Heart left ventricle (tissue), 16 donors: ENCODE measurements around the gene FGF22. TPM values are rescaled to one million over a fixed set of nuclear protein-coding genes. Genes with fewer than 3 reads are reported as not detected.

Experiments
- ATAC-seq, 4 donors: fragments of 200-7000 bp; cut with Tn5 transposase; one replicate each; pipeline ENCODE4 v1.9.1; 2020 to 2022; ENCODE audit warnings: moderate library complexity in 4 of 4, mild to moderate bottlenecking in 3 of 4, moderate number of reproducible peaks in 1 of 4
- DNase-seq, 5 donors: peaks; one replicate each; pipeline ENCODE4 v3.0.0-alpha.2; 2020
- H3K27ac ChIP-seq, 12 donors: fragments of 200-600 bp; sonication (generic) in 4 of 12; one replicate each; pipeline versions ENCODE4 v1.5.0 to v1.8.0; 2016 to 2022; ENCODE audit warnings: mild to moderate bottlenecking in 2 of 12
- H3K27me3 ChIP-seq, 9 donors: fragments of 200-600 bp; sonication (generic) in 2 of 9; one replicate each; pipeline versions ENCODE4 v1.5.1 to v1.8.0; 2016 to 2022; ENCODE audit warnings: mild to moderate bottlenecking in 3 of 9
- H3K36me3 ChIP-seq, 9 donors: fragments of 200-600 bp; sonication (generic) in 2 of 9; one replicate each; pipeline versions ENCODE4 v1.5.0 to v1.8.0; 2018 to 2022; ENCODE audit warnings: mild to moderate bottlenecking in 2 of 9
- H3K4me1 ChIP-seq, 12 donors: fragments of 200-600 bp; sonication (generic) in 4 of 12; one replicate each; pipeline versions ENCODE4 v1.5.0 to v1.8.0; 2016 to 2022; ENCODE audit warnings: mild to moderate bottlenecking in 3 of 12
- H3K4me3 ChIP-seq, 12 donors: fragments of 200-600 bp; sonication (generic) in 4 of 12; one replicate each; pipeline versions ENCODE4 v1.5.0 to v1.8.0; 2017 to 2022; ENCODE audit warnings: mild to moderate bottlenecking in 9 of 12, moderate library complexity in 4 of 12
- H3K9me3 ChIP-seq, 12 donors: fragments of 200-600 bp; sonication (generic) in 4 of 12; one replicate each; pipeline versions ENCODE4 v1.5.0 to v1.8.0; 2016 to 2022; ENCODE audit warnings: mild to moderate bottlenecking in 1 of 12
- POLR2A ChIP-seq, 2 donors: fragments of 450-650 bp; IDR thresholded peaks; one replicate each; pipeline ENCODE4 v1.6.1; 2017; ENCODE audit warnings: antibody characterized with exemption in 2 of 2, mild to moderate bottlenecking in 2 of 2, moderate library complexity in 2 of 2
- WGBS, 4 donors: extraction: QIAGEN DNeasy Blood & Tissue Kit in 2 of 4; methylation state at CpG; one replicate each; pipeline versions ENCODE4 v1.1.5 to v1.1.7; 2013 to 2018; 5-methylcytosine and 5-hydroxymethylcytosine counted together
- intact Hi-C, 10 donors: fragments of 100-400 bp; cut with DNase I; formaldehyde crosslinking; loops; one replicate each; pipeline versions ENCODE4 v1.11.1 to v1.14.2; 2022
- polyA plus RNA-seq, 2 donors: library from polyadenylated mRNA; stranded (reverse); fragments of 200-250 nt; gene quantifications; one replicate each; pipeline ENCODE4 v1.2.3, GENCODE V29; 2013
- total RNA-seq, 9 donors: library from RNA; depleted of rRNA in 2 of 9; stranded (reverse); fragments of >200 nt in 2 of 9; fragmentation: NEBNext Ultra II Directional in 3 of 9; extraction: Animal tissue kit (Norgen Biotek cat#: 25700) in 3 of 9; gene quantifications; one replicate each; pipeline versions ENCODE4 v1.1.0 to v1.2.4, GENCODE V29; 2016 to 2023
- TF ChIP-seq, protein P1 (sequence below), 12 donors: fragments of 200-600 bp; sonication (generic) in 4 of 12; IDR thresholded peaks; one replicate each; pipeline versions ENCODE4 v1.5.0 to v1.8.0; 2018 to 2022; ENCODE audit warnings: antibody characterized with exemption in 12 of 12, mild to moderate bottlenecking in 5 of 12
- donor health status: ischemic (EF 13 %, LVEDD 7.1; RV severe dilation, severe dysfunction).
- donor health status: healthy with polysubstance abuse.
- donor health status: DM: no; HTN: yes; CAD: no.
- donor health status: DM: no; HTN: no; CAD: no.
- donor health status: ischemic (EF 25% LVEDD 6.9; RV normal size, moderate dysfunction).
- donor health status: ischemic (EF 25% LVEDD 5.7; RV mildly dilated, moderate dysfunction).
- donor health status: healthy.
- donor health status: DM: yes; HTN: yes; CAD: no.
- donor health status: ischemic (EF 35%, LVEDD 5.7; RV mildly dilated, moderate dysfunction).
- donor health status: nonischemic (EF 11% LVEDD 7.7; RV severe dilation, severe dysfunction).
- donor health status: DM: yes; HTN: yes; CAD: no.
- donor health status: PGD.
- donor health status: ischemic (EF 29% LVEDD 5.4; RV normal size, mild dysfunction).
- donor health status: nonischemic (EF 23%, LVEDD 6.1; RV moderate dilation, normal function).

The FGF22 gene
- total and polyA plus RNA-seq, 11 donors: 0.07 to 0.36 (median 0.16) TPM; not detected in 6

DNA sequence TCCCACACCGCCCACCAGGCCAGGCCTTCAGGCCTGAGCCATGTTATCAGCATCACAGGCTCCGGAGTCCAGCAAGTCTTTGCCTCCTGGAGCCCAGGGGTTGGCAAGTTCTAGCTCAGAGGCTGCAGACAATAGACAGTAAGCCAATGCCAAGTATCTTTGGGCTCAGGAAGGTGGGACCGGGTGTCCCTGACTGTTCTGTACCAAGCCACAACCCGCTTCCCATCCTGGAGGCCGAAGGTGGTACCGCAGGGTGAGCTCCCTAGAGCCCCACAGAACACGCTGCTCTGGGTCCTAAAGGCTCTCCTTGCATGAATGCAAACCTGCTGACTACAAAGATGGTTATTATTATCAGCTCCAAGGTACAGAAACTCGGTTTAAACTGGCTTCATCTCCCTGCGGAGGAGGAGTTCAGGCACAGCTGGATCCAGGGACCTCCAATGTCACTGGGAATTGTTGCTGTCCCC is 31.0 kb downstream of the FGF22 start:
- no peak overlapping the region for H3K27ac ChIP-seq
- peaks cover 0 to 16% (median 6%) of the 10 kb centered on the region in 12 donors for H3K4me1 ChIP-seq
- ATAC-seq (no peak), DNase-seq (no peak)
- H3K36me3 ChIP-seq: no peaks in the 10 kb centered on the region
- H3K4me3 ChIP-seq: no peak overlapping the region
- peaks cover 0 to 10% (median 0%) of the 10 kb centered on the region in 9 donors for H3K27me3 ChIP-seq
- TF ChIP-seq, protein P1, sequence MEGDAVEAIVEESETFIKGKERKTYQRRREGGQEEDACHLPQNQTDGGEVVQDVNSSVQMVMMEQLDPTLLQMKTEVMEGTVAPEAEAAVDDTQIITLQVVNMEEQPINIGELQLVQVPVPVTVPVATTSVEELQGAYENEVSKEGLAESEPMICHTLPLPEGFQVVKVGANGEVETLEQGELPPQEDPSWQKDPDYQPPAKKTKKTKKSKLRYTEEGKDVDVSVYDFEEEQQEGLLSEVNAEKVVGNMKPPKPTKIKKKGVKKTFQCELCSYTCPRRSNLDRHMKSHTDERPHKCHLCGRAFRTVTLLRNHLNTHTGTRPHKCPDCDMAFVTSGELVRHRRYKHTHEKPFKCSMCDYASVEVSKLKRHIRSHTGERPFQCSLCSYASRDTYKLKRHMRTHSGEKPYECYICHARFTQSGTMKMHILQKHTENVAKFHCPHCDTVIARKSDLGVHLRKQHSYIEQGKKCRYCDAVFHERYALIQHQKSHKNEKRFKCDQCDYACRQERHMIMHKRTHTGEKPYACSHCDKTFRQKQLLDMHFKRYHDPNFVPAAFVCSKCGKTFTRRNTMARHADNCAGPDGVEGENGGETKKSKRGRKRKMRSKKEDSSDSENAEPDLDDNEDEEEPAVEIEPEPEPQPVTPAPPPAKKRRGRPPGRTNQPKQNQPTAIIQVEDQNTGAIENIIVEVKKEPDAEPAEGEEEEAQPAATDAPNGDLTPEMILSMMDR (IDR thresholded peaks at IDR 0.05): peak in 1 of 12 donors; percentile 5
- TF ChIP-seq POLR2A (IDR thresholded peaks at IDR 0.05): no peak
- WGBS, 4 donors: 77 to 83% (median 81%) methylated on average over 5 to 9 of the region's 9 CpGs
- peaks cover 0 to 6% (median 0%) of the 10 kb centered on the region in 12 donors for H3K9me3 ChIP-seq
- intact Hi-C loops: no loop called here

GRCh38 chr19:674282-675151 is 34.8 kb downstream of the FGF22 start:
- intact Hi-C loops: no loop called here
- no peak for TF ChIP-seq POLR2A (IDR thresholded peaks at IDR 0.05)
- TF ChIP-seq, protein P1 (IDR thresholded peaks at IDR 0.05): no peak
- peak in 2 of 5 donors; percentile 56 to 82 for DNase-seq
- Histone ChIP-seq H3K4me1 (peaks cover 2 to 52% (median 22%) of the 10 kb centered on the region in 12 donors), H3K27ac (peak overlapping the region in 11 of 12 donors; percentile 12 to 99 (median 59)), H3K4me3 (no peak overlapping the region), H3K36me3 (no peaks in the 10 kb centered on the region), H3K27me3 (peaks cover 0 to 19% (median 0%) of the 10 kb centered on the region in 9 donors), H3K9me3 (no peaks in the 10 kb centered on the region)
- ATAC-seq: peak in 2 of 4 donors; percentile 2 to 6
- 61 to 72% (median 68%) methylated on average over 29 to 38 of the region's 38 CpGs for WGBS, 4 donors

DNA sequence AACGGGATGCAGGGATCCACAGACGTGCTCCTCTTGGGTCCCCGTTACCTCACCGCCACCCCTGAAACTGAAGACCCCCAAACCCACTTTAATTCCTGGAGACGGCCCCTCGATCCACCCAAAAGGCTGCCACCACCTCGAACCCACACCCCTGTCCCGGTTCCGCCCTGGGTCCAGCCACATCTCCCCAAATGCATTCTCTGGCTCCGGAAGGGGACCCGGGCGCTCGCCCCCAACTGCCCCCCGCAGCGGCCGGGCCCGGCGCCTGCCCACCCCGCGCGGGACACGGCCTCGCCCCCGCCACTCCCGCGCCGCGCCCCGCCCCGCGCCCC is 36.3 kb downstream of the FGF22 start:
- TF ChIP-seq POLR2A (IDR thresholded peaks at IDR 0.05): no peak
- TF ChIP-seq, protein P1 (IDR thresholded peaks at IDR 0.05): no peak

More for the DNA sequence above, 36.3 kb downstream of the FGF22 start:
- Histone ChIP-seq H3K4me1 (peaks cover 4 to 62% (median 24%) of the 10 kb centered on the region in 12 donors), H3K4me3 (peak overlapping the region in 11 of 12 donors; percentile 56 to 87 (median 71)), H3K36me3 (no peaks in the 10 kb centered on the region), H3K27me3 (peaks cover 0 to 19% (median 0%) of the 10 kb centered on the region in 9 donors), H3K27ac (peak overlapping the region in 11 of 12 donors; percentile 32 to 99 (median 95)), H3K9me3 (no peaks in the 10 kb centered on the region)
- ATAC-seq (no peak), DNase-seq (no peak)
- intact Hi-C loops: no loop called here
- 9 to 37% (median 20%) methylated on average over 5 to 31 of the region's 31 CpGs for WGBS, 4 donors
